Measurements from ENCODE around the gene ATP1B2. TPM values are rescaled to one million over a fixed set of nuclear protein-coding genes. Genes with fewer than 3 reads are reported as not detected.

The ATP1B2 gene
- total and polyA plus RNA-seq, 2 of the 8 experiments (the other 6 are each of a cell fraction or from before 2014, with no cell fraction given): 9.1 to 21.0 TPM

- no peaks in the 10 kb centered on the region for H3K23me2 ChIP-seq (ENCODE audit: low read depth, low read length)
- no peak overlapping the region for H4K5ac ChIP-seq (ENCODE audit: insufficient read length, low read depth, low read length)
- H3K4me1 ChIP-seq (replicated peaks in 1 of 4; ENCODE audit: control insufficient read depth in 3 of 4, insufficient read depth in 4 of 4, low read length in 3 of 4): no peaks in the 10 kb centered on the region
- no peaks in the 10 kb centered on the region for H3K27me3 ChIP-seq (replicated peaks in 1 of 4; ENCODE audit: control insufficient read depth in 3 of 4, extremely low read depth in 1 of 4, insufficient read depth in 3 of 4, low read length in 3 of 4)
- 88% methylated on average over 10 of the region's 10 CpGs; no CpG with 5 or more reads in 1 of the 2 experiments for WGBS, 2 experiments (ENCODE audit: extremely low coverage in 1 of 2, insufficient coverage in 1 of 2, insufficient read length in 1 of 2, insufficient replicate concordance in 2 of 2, low coverage in 1 of 2, low lambda C conversion rate in 2 of 2, missing lambda C conversion rate in 1 of 2)
- H3K79me2 ChIP-seq (ENCODE audit: control insufficient read depth in 1 of 2, insufficient read depth in 2 of 2, low read length in 2 of 2): no peaks in the 10 kb centered on the region
- H2BK12ac ChIP-seq (ENCODE audit: low read depth, low read length): no peak overlapping the region
- no peak overlapping the region for H3K18ac ChIP-seq (ENCODE audit: extremely low read depth, low read length)
- no peak overlapping the region for H3K4me3 ChIP-seq (ENCODE audit: extremely low read depth in 1 of 4, insufficient read depth in 2 of 4, low read depth in 3 of 4, low read length in 4 of 4)
- no peak overlapping the region for H2BK5ac ChIP-seq (ENCODE audit: low read depth, low read length)
- no peak overlapping the region for H2BK120ac ChIP-seq (replicated peaks; ENCODE audit: low read depth, low read length)
- no peak overlapping the region for H3K56ac ChIP-seq (replicated peaks; ENCODE audit: insufficient read length, low read depth, low read length)
- H2BK20ac ChIP-seq (ENCODE audit: low read length): no peak overlapping the region
- no peak overlapping the region for H3K27ac ChIP-seq (ENCODE audit: low read depth, low read length)
- ChIA-PET CTCF (ENCODE audit: partially characterized antibody) (interaction anchor here (1.3 kb wide), 1 partner anchor 63 kb away, joined by 3 read pairs; no protein-coding TSS in a partner anchor), POLR2A (ENCODE audit: partially characterized antibody) (interaction anchor here (0.9 to 58.0 kb wide), 2 partner anchors 8 to 55 kb away, joined by 5 to 2272 read pairs; partner anchors contain the start of genes ATP1B2, FXR2, SAT2 and SHBG)
- H3K9me3 ChIP-seq (ENCODE audit: insufficient read depth in 2 of 2, low read depth in 1 of 2, low read length in 1 of 2): no peaks in the 10 kb centered on the region
- H3K4ac ChIP-seq (replicated peaks; ENCODE audit: insufficient read length, low read depth, low read length): no peak overlapping the region
- H2BK15ac ChIP-seq (ENCODE audit: low read length): no peak overlapping the region
- no peak overlapping the region for H3K9ac ChIP-seq (replicated peaks in 1 of 4; ENCODE audit: extremely low read depth in 1 of 4, low read depth in 3 of 4, low read length in 3 of 4)
- no peak overlapping the region for H3K23ac ChIP-seq (ENCODE audit: insufficient read length)
- H3K79me1 ChIP-seq (ENCODE audit: low read depth, low read length): no peaks in the 10 kb centered on the region
- peaks cover 2 to 5% (median 4%) of the 10 kb centered on the region in 4 experiments; a peak in 4 of 8 replicates for H3K36me3 ChIP-seq (ENCODE audit: control insufficient read depth in 2 of 4, insufficient read depth in 4 of 4, low read length in 3 of 4)
- no peaks in the 10 kb centered on the region for H4K20me1 ChIP-seq (replicated peaks in 1 of 2; ENCODE audit: control insufficient read depth in 1 of 2, insufficient read depth in 2 of 2, low read length in 2 of 2)
- H2AFZ ChIP-seq (ENCODE audit: low read length): no peak overlapping the region
- H2AK5ac ChIP-seq (ENCODE audit: low read depth, low read length): no peak overlapping the region
- no peak for FAIRE-seq
- H3K14ac ChIP-seq (ENCODE audit: insufficient read length): no peak overlapping the region
- no peak for DNase-seq (ENCODE audit: low read depth in 1 of 2, low spot score in 2 of 2)
- TF ChIP-seq E2F6 (IDR thresholded peaks at IDR 0.05) (no peak), EGR1 (IDR thresholded peaks at IDR 0.05; ENCODE audit: borderline replicate concordance, low read depth, low read length) (no peak), SRF (IDR thresholded peaks at IDR 0.05; ENCODE audit: low read depth, low read length) (no peak), SP4 (IDR thresholded peaks at IDR 0.05; ENCODE audit: low read length) (no peak), CREB1 (IDR thresholded peaks at IDR 0.05) (no peak), YY1 (IDR thresholded peaks at IDR 0.05; ENCODE audit: low read depth, low read length) (no peak)
- no peak overlapping the region for H4K91ac ChIP-seq (replicated peaks; ENCODE audit: insufficient read length, low read length)
- no peak overlapping the region for H3K4me2 ChIP-seq (ENCODE audit: insufficient read depth in 1 of 2, low read depth in 2 of 2, low read length in 2 of 2)
- H4K8ac ChIP-seq (ENCODE audit: extremely low read depth, insufficient read depth, low read length): no peak overlapping the region
Measured at GRCh38 chr17:7695586-7695985, 44.9 kb downstream of the ATP1B2 start.

All from H1 (cell line).